HG02884 (cell line): ENCODE data around the gene BID.

Source experiments
- ATAC-seq: cut with Tn5 transposase; IDR thresholded peaks from one replicate; pipeline ENCODE4 v1.9.1; 2021; ENCODE audit warnings: mild to moderate bottlenecking, moderate library complexity; ENCODE audit not compliant: unreplicated experiment

BID gene

DNA sequence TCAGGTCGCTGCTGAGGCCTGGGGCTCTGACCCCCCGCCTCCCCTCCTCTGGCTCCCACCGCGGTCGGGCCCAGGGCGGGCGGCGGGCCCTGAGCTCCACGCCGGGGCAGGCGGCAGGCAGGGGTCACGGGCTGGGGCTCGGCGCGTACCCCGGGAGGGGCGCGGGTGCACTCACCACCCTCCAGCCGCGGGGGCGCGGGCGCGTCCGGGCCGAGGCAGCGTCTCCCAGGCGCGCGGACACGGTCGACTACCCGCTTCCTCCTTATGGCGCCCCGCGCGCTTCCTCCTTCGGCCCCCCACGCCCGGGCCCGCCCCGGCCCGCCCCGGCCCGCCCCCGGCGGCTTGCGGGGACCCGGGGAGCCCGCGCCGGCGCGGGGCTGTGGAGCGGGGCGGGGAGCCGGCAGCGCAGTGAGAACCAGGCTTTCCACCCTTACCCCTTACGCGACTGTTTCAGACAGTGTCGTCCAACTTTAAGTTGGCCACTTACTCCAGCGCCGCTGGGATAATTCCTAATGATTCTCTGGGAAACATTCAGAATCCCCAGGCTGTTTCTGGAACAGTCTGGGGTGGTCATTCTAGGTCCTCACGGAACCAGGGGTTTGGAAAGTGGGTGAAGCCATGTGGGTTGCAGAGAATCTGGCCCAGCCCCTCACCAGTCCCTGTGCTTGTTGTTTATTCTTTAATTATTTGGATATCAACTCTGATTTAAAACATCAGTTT is at the start of gene BID:
Gene BID, minus strand, starts transcription at position 264 of the 720 bp plus-strand sequence. CDS start 24,353 bp downstream, outside the sequence.
- ATAC-seq = peak; percentile 28

GRCh38 chr22:17823964-17824363 is 49.7 kb upstream of the BID start:
- ATAC-seq = no peak

- no peak for ATAC-seq
Measured at GRCh38 chr22:17823226-17823625, 49.0 kb upstream of the BID start.

GRCh38 chr22:17822087-17822486 is 47.8 kb upstream of the BID start:
- no peak for ATAC-seq

DNA sequence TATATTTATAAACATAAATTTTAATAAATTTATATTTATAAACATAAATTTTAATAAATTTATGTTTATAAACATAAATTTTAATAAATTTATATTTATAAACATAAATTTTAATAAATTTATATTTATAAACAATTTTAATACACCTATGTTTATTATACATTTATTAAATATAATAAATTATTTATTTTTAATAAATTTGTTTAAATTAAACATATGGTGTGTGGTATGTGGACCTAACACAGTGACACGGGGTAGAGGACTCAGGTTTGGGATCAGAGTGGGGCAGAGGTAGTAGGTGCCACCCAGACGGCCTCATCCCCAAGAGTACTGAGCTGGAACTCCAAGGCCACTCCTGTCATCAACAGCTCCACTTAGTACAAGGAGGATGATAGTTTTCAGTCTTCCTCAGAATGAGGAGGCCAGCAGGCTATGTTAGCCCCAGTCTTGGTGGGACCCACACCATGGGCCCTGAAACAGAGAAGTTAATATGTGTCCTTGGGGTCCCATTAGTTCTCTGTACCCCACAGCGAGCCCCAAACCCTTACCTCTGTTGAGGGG is 46.7 kb upstream of the BID start:
- ATAC-seq = no peak

DNA sequence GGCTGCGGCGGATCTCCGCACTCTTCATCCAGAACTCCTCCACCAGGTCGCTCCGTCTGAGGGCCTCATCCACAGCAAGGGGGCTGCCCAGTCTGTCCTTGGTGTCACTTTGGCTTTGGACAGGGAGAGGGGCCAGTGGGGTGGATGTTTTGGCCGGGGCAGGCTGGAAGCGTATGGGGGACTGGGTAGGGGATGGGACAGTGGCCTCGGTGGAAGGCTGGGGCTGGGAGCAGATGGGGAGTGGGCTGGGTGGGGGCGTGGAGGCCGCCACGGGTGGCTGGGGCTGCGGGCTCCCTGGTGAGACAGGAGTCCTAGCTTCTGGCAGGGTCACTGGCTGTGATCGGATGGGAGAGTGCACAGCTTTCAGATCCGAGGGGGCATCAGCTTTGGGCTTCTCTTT is 44.4 kb upstream of the BID start:
- ATAC-seq = no peak

DNA sequence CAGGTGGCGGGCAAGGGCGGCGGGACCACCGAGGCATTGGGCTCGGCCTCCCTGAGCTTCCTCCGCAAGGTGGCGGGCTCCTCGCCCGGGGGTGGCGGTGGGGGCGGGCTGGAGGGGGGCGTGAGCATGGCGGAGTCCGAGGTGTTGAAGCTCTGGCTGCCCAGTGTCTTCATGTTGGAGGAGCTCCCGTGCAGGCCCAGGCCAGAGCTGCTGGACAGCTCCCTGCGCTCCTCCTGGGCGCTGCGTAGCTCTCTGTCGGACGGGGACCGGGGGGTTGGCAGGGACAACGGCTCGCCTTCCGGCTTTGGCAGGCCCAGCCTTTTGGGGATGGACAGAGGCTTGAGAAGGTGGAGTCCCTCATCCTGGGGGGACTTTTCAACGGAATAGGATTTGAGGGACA is 43.9 kb upstream of the BID start:
- ATAC-seq = no peak

DNA sequence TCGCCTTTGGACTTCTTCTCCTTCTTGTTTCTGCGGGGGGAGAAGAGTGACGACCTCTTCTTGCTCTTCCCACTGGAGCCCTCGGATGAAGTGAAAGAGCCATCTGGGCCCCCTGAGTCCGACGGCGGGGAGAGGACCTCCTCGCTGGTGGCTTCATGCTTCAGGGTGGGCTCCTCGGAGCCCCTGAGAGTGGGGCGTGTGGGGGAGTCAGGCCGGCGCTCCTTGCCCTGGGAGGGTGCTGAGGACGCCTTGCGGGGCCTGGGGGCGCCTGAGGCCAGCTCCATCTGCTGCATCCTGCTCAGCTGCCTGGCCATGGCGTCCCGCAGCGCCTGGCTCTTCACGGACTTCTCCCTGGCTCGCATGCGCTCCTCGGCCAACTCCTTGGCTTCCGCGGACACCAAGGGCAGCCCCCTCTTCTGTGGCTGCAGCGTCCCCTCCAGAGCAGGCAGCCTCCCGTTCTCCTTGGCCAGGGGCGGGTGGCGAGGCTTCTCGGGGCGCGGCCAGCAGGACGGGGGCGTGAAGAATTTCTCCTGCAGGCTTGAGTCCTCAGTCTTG is 43.3 kb upstream of the BID start:
- no peak for ATAC-seq

- no peak for ATAC-seq
Measured at GRCh38 chr22:17817079-17817478, 42.8 kb upstream of the BID start.

DNA sequence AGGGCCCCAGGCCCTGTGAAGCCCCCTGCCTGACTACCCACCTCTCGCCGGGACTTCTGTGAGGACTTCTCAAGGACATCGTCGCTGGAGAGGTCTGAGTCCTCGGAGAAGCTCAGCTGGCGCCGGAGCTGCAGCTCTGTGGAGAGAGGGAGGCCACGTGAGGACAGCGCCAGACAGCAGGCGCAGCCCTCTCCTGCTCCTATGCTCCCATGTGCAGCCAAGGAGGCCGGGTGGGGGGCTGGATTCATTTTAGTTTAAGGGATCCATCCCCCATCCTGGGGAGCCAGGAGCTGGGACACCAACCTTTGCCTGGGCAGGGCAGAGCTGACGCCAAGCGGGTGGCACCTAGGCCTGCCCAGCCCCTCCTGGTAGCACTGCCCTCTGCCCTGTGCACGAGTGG is 42.4 kb upstream of the BID start:
- ATAC-seq = no peak

DNA sequence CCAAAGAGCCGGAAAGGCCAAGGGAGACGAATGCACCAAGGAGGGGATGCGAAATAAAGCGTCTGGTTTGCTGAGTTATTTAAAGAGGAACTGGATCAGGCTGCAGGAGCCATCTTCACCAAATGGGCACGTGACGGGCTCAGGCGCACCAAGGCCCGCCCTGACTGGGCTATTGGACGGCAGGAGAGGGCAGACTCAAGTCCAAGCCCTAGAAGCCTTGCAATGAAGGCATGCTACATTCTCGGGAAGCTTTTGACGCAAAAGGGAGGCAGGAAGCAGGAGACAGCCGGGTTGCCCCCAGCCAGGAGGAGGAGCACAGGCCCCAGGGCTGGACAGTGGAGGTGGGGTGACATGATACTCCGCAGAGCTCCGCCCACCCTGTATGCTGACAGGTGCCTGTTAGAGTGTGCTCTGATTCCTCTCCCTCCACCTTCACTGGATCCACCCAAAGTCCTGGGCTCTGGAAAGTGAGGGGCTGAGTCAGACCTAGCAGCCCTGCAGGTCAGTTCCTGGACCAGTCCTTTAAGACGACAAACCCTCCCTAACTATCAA is 41.5 kb upstream of the BID start:
- no peak for ATAC-seq

DNA sequence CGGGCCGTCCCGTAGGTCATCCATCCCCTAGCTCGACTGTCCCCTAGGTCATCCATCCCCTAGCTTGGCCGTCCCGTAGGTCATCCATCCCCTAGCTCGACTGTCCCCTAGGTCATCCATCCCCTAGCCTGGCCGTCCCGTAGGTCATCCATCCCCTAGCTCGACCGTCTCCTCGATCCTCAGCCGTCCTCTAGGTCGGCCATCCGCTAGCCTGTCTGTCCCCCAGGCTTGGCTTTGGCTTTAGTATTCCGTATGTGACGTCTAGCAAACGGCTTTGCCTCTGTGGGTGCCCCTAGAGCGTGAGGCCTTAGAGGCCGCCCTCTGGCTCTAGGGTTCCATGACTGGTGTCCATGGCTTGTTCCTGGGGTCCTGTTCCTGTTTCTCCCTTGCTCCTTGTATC is 40.6 kb upstream of the BID start:
- no peak for ATAC-seq

GRCh38 chr22:17814084-17814483 is 39.8 kb upstream of the BID start:
- ATAC-seq = no peak

GRCh38 chr22:17811119-17811518 is 36.9 kb upstream of the BID start:
- ATAC-seq = no peak

DNA sequence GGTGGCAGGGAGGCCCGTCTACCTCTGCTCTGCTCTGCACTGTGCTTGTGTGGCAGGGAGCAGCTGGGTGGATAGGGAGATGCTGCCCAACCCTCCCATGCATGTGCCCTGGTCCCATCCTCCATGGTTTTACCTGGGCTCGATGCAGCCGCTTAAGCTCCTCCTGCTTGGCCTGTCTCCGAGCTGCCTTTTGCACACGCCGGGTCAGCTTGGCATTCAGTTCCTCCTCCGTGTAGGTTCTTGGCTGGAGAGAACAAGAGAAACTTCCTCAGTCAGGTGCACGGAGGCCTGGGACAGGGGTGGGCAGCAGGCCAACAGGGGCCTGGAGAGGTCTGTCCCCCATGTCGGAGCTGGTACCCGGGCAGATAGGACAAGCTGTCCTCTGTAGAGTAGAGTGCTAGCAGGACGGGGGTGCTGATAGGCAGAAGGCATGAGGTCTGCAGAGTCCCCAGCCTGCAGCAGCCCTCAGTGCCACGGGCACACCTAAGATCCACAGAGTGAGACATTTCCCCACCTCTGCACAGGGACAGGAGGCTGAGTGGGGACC is 36.4 kb upstream of the BID start:
- no peak for ATAC-seq

DNA sequence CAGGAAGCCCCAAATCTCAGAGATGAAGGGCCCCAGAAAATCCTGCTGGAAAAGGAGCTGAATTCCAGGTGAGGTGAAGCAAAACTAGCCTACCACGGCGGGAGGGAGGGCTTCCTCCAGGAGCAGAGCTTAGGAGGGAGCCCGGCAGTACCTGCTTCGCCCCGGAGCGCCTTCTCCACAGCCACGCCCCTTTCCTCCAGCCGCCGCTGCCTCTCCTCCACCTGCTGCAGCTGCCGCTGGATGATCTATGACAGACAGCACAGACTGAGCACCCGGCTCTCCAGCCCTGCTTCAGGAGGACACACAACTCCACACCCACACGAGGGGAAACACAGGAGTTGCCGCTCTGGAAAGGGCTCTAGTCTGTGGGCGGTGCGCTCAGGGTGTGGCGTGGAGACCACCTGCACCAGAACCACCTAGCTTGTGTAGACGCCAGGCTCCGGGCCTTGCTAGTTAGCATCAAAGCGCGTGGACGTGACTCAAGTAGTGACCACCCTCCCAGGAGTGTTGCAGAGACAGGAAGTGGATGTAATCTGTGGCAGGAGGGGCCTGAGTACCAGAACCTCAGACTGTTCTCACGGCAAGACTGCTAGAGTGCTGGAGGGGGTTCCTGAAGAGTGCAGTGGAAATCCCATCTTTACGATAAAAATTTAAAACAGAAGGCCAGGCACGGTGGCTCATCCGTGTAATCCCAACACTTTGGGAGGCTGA is 34.6 kb upstream of the BID start:
- no peak for ATAC-seq

DNA sequence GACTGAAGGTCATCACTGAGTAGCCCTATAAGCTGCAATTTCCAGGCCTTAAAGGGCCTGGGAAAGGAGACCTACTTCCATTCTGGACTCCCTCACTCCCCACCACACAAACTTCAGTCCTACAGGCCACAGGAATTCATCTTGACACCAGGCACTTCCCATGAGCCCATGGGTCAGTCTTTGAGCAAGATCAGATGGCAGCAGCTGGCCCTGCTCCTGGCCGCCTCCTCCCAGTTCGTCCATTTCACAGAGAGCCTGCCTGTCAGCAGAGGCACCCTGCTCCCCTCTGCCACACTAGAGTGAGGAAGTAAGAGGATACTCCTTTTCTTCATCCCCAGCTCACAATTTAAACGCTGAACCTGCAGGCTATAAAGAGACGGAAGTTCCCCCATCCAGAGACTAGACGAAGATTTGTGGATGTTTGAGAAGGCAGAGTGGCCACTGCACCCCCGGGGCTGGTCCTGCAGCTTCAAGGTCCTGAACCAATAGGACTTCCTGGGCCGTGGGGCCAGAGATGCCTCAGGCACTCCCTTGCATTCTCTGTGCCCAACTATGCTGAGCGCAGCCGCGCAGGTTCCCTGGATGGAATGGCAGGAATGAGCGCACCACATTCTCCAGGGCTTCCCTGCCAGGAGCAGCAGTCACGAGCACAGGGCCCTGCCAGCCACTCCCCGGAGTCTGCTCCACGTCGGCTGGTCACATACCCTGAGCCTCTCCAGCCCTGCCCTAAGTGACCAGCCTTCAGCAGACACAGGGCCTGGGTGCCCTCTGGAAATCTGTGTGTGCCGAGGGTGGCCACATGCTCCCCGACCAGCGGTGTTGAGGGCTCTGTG is 33.5 kb upstream of the BID start:
- no peak for ATAC-seq

DNA sequence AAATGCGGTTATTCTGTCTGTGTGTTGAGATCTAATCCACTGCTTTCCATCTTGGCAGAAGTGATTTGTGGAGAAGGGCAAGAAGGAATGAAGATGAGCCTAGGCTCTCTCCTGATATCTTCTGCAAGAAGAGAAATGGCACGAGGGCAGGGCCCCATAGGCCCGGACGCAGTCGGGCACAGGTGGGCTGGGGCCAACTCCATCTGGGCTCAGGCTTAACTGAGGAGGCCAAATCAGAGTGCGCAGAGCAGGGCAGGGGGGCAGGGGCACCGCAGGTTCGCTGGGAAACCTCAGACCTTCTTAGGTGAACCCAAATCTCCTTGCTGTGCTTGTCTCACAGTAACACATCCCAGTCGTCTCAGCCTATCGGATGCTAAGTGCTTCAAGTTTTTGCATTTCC is 32.8 kb upstream of the BID start:
- ATAC-seq = no peak

- no peak for ATAC-seq
Measured at GRCh38 chr22:17806437-17806836, 32.2 kb upstream of the BID start.

DNA sequence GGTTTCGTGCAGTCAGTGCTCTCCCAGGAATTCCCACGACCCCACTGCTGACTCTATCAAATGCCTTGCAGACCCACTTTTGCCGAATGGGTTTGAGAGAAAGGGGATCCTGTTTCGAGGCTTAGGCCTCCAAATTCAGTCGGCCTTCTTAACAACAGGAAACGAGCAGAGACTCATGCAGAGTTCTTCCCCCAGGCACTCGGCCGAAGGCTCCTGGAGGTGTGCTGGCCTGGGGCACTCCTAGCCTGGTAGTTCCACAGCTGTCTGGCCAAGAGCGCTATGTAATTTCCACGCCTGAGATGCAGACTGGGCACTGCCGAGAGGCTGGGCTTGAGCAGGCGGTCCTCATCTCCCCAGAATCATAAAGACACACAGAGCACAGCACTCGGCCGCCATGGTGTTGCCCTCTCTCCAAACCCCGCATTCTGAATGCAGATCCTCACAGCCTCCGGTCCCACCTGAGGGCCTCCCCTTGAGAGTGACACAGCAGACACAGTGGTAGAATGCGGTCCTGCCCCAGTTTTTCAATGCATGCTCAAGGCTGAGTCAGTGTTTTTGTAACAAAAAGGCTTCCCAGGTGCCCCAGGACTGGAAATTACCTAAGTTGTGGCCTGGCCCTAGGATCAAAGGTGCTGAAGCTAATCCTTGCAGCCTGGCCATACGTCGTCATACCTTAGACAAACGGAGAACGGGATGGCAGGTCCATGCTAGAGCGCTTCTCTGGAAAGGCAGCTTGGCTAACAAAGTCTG is 30.2 kb upstream of the BID start:
- no peak for ATAC-seq
